IMR-90 (cell line): ENCODE data around the gene JKAMP. TPM values are rescaled to one million over a fixed set of nuclear protein-coding genes. Genes with fewer than 3 reads are reported as not detected.

Experiments
- ATAC-seq: fragments of 200-7000 bp; cut with Tn5 transposase; 2 replicates; pipeline ENCODE4 v1.9.1; 2020; ENCODE audit warnings: low read depth, mild to moderate bottlenecking, moderate library complexity
- BruUV-seq: library from RNA; stranded (reverse); fragments of 400-500 nt; replicated peaks from 2 replicates; lab custom pipeline; 2021; lab: Mats Ljungman, UMichigan
- CTCF ChIA-PET: fragments of 300-600 bp; formaldehyde crosslinking; extraction: SDS; loops from one replicate; lab custom pipeline; 2021; ENCODE audit warnings: antibody characterized with exemption; lab: Yijun Ruan, JAX
- POLR2A ChIA-PET: fragments of 300-600 bp; sonication (Branson Sonifier 250); formaldehyde crosslinking; loops from one replicate; lab custom pipeline; 2022; ENCODE audit warnings: antibody characterized with exemption; ENCODE audit not compliant: unreplicated experiment; lab: Charles Lee
- DNase-seq: peaks from one replicate; pipeline ENCODE4 v3.0.0; 2013
- H2AFZ ChIP-seq: replicated peaks from 2 replicates; pipeline ENCODE3; 2013; ENCODE audit warnings: low read length, mild to moderate bottlenecking; ENCODE audit not compliant: poor library complexity
- H2AK5ac ChIP-seq: 2 replicates; pipeline ENCODE4 v1.6.1; 2013; ENCODE audit warnings: low read depth, low read length, inconsistent platforms
- H2AK9ac ChIP-seq: replicated peaks from 2 replicates; pipeline ENCODE3; 2013; ENCODE audit warnings: mild to moderate bottlenecking, low read depth, low read length, moderate library complexity; ENCODE audit not compliant: poor library complexity
- H2BK120ac ChIP-seq: 2 replicates; pipeline ENCODE4 v1.6.1; 2013; ENCODE audit warnings: low read depth, low read length, inconsistent platforms
- H2BK15ac ChIP-seq: 3 replicates; pipeline ENCODE4 v1.6.1; 2013; ENCODE audit warnings: low read depth, low read length, inconsistent platforms
- H2BK20ac ChIP-seq: 2 replicates; pipeline ENCODE4 v1.6.1; 2013; ENCODE audit warnings: low read depth, mild to moderate bottlenecking, inconsistent platforms, low read length, moderate library complexity
- H2BK5ac ChIP-seq: 2 replicates; pipeline ENCODE4 v1.6.1; 2013; ENCODE audit warnings: mild to moderate bottlenecking, low read depth, low read length, inconsistent platforms; ENCODE audit not compliant: poor library complexity, severe bottlenecking
- H3K14ac ChIP-seq: replicated peaks from 2 replicates; pipeline ENCODE4 v1.6.1; 2013; ENCODE audit warnings: low read depth, low read length, inconsistent platforms
- H3K18ac ChIP-seq: 2 replicates; pipeline ENCODE4 v1.6.1; 2013; ENCODE audit warnings: low read depth, low read length, control low read depth
- H3K23ac ChIP-seq: 2 replicates; pipeline ENCODE4 v1.6.1; 2013; ENCODE audit warnings: low read depth, low read length, inconsistent platforms
- H3K27ac ChIP-seq: 2 replicates; pipeline ENCODE4 v1.5.1; 2013; ENCODE audit warnings: mild to moderate bottlenecking, control low read depth, low read length; ENCODE audit not compliant: insufficient read depth
- H3K27me3 ChIP-seq: 2 replicates; pipeline ENCODE4 v1.6.1; 2013; ENCODE audit warnings: low read length; ENCODE audit not compliant: control insufficient read depth, insufficient read depth
- H3K36me3 ChIP-seq: 2 replicates; pipeline ENCODE4 v1.6.1; 2013; ENCODE audit warnings: low read length, mixed read lengths; ENCODE audit not compliant: control insufficient read depth, insufficient read depth
- H3K4ac ChIP-seq: 2 replicates; pipeline ENCODE4 v1.6.1; 2013; ENCODE audit warnings: low read depth, low read length, inconsistent platforms
- H3K4me1 ChIP-seq: 2 replicates; pipeline ENCODE4 v1.6.1; 2013; ENCODE audit warnings: low read length, mixed read lengths; ENCODE audit not compliant: control insufficient read depth, insufficient read depth
- H3K4me2 ChIP-seq: 2 replicates; pipeline ENCODE4 v1.6.1; 2013; ENCODE audit warnings: low read depth, mild to moderate bottlenecking, control low read depth, low read length, moderate library complexity
- H3K4me3 ChIP-seq: 2 replicates; pipeline ENCODE4 v1.5.1; 2013; ENCODE audit warnings: low read depth, mild to moderate bottlenecking, control low read depth, low read length, moderate library complexity; ENCODE audit not compliant: insufficient read depth
- H3K56ac ChIP-seq: 2 replicates; pipeline ENCODE4 v1.6.1; 2013; ENCODE audit warnings: low read length, inconsistent platforms; ENCODE audit not compliant: insufficient read depth; ENCODE audit errors: extremely low read depth
- H3K79me1 ChIP-seq, 2 experiments: 2 replicates each; pipeline ENCODE4 v1.6.1; 2013; ENCODE audit warnings: low read length in 2 of 2, inconsistent platforms in 1 of 2, low read depth in 1 of 2
- H3K9ac ChIP-seq: 2 replicates; pipeline ENCODE4 v1.6.1; 2013; ENCODE audit warnings: low read depth, low read length, control low read depth
- H3K9me1 ChIP-seq: 2 replicates; pipeline ENCODE4 v1.6.1; 2013; ENCODE audit warnings: low read length, inconsistent platforms; ENCODE audit not compliant: insufficient read depth
- H3K9me3 ChIP-seq: 2 replicates; pipeline ENCODE4 v1.6.1; 2013; ENCODE audit warnings: low read length; ENCODE audit not compliant: control insufficient read depth, insufficient read depth
- H4K20me1 ChIP-seq: 2 replicates; pipeline ENCODE4 v1.6.1; 2013; ENCODE audit warnings: low read length, inconsistent platforms; ENCODE audit not compliant: insufficient read depth
- H4K5ac ChIP-seq: 2 replicates; pipeline ENCODE4 v1.6.1; 2013; ENCODE audit warnings: mild to moderate bottlenecking, low read depth, low read length, control low read depth
- H4K8ac ChIP-seq, 2 experiments: 2 replicates each; pipeline ENCODE4 v1.6.1; 2013; ENCODE audit warnings: low read depth in 2 of 2, low read length in 2 of 2, control low read depth in 1 of 2, inconsistent platforms in 1 of 2
- H4K91ac ChIP-seq: 2 replicates; pipeline ENCODE4 v1.6.1; 2013; ENCODE audit warnings: low read depth, low read length, inconsistent platforms; ENCODE audit not compliant: insufficient read depth
- BHLHE40 ChIP-seq: fragments of 150-350 bp; IDR thresholded peaks from 2 replicates; pipeline ENCODE4 v1.6.1; 2016; ENCODE audit warnings: mild to moderate bottlenecking, low read depth, low read length
- CEBPB ChIP-seq: IDR thresholded peaks from 2 replicates; pipeline ENCODE4 v1.6.1; 2012; ENCODE audit warnings: low read depth, low read length, improper control_type of control experiment
- CHD1 ChIP-seq: IDR thresholded peaks from 2 replicates; pipeline ENCODE4 v1.6.1; 2012; ENCODE audit warnings: low read depth, low read length, improper control_type of control experiment
- FOS ChIP-seq: fragments of 150-350 bp; IDR thresholded peaks from 2 replicates; pipeline ENCODE4 v1.6.1; 2016; ENCODE audit warnings: low read depth, low read length
- RCOR1 ChIP-seq: IDR thresholded peaks from 2 replicates; pipeline ENCODE4 v1.6.1; 2012; ENCODE audit warnings: mild to moderate bottlenecking, low read length, improper control_type of control experiment; ENCODE audit not compliant: insufficient replicate concordance
- USF2 ChIP-seq: fragments of 150-350 bp; IDR thresholded peaks from 2 replicates; pipeline ENCODE4 v1.6.1; 2017; ENCODE audit warnings: mild to moderate bottlenecking, antibody characterized with exemption, low read length, low read depth
- WGBS, 2 experiments: methylation state at CpG; one replicate each; pipeline versions ENCODE4 v1.1.5 to v1.1.7; 2013; ENCODE audit warnings: missing lambda C conversion rate in 2 of 2; ENCODE audit not compliant: insufficient read length in 1 of 2; ENCODE audit errors: extremely low coverage in 2 of 2; 5-methylcytosine and 5-hydroxymethylcytosine counted together
- dilution Hi-C: fragments of 300-500 bp; cut with HindIII; formaldehyde crosslinking; loops from one replicate; pipeline ENCODE4 v1.14.3; 2018; ENCODE audit warnings: low sequenced_read_pairs; ENCODE audit not compliant: unreplicated experiment
- in situ Hi-C: fragments of 300-500 bp; cut with MboI; formaldehyde crosslinking; loops from 3 replicates; pipeline ENCODE4 v1.14.3; 2019; ENCODE audit warnings: low sequenced_read_pairs, inconsistent platforms, mixed read lengths
- intact Hi-C: fragments of 100-400 bp; cut with micrococcal nuclease; formaldehyde crosslinking; loops from 2 replicates; pipeline ENCODE4 v1.10.0; 2022
- polyA plus RNA-seq, 3 experiments: library from polyadenylated mRNA; depleted of rRNA; stranded (reverse); fragments of >200 nt; gene quantifications; 2 replicates each; pipeline ENCODE4 v1.2.3, GENCODE V29; 2012; ENCODE audit warnings: low replicate concordance in 1 of 3
- total RNA-seq: library from RNA; depleted of rRNA; stranded (reverse); fragments of >200 nt; gene quantifications from 2 replicates; pipeline ENCODE4 v1.2.3, GENCODE V29; 2012

The JKAMP gene
- total and polyA plus RNA-seq, 2 of the 4 experiments (the other 2 are of a cell fraction), result 62.2 to 101 TPM

- TF ChIP-seq CEBPB (no peak), RCOR1 (no peak)
Observed at GRCh38 chr14:59464486-59465315, 19.6 kb upstream of the JKAMP start (continued).

- Histone ChIP-seq H4K8ac (peak within 1 kb of the TSS; percentile 15 to 62; a peak in 2 of 4 replicates), H3K4ac (peak within 1 kb of the TSS; percentile 64), H2AK9ac (peak within 1 kb of the TSS; percentile 89), H3K36me3 (peaks cover 22% of the 10 kb centered on the region), H4K20me1 (peaks cover 22% of the 10 kb centered on the region; the same call in 1 of the 2 replicates), H3K4me2 (peak within 1 kb of the TSS; percentile 74), H2AFZ (peak within 1 kb of the TSS; percentile 92), H2BK20ac (no peak within 1 kb of the TSS), H3K9me1 (peaks cover 10% of the 10 kb centered on the region), H2BK120ac (no peak within 1 kb of the TSS), H2BK15ac (no peak within 1 kb of the TSS), H4K91ac (no peak within 1 kb of the TSS; the same call in 1 of the 2 replicates), H3K9me3 (no peaks in the 10 kb centered on the region), H3K79me1 (peaks cover 18 to 23% of the 10 kb centered on the region in 2 experiments), H3K4me1 (peaks cover 6% of the 10 kb centered on the region), H3K4me3 (peak within 1 kb of the TSS; percentile 38), H3K23ac (peak within 1 kb of the TSS; percentile 31), H3K14ac (0 out of 2 replicates have a peak within 1 kb of the TSS, but pooled peaks have one; percentile 29), H2BK5ac (no peak within 1 kb of the TSS), H3K18ac (no peak within 1 kb of the TSS), H3K9ac (peak within 1 kb of the TSS; percentile 19; the same call in 1 of the 2 replicates), H3K27ac (peak within 1 kb of the TSS; percentile 24; the same call in 1 of the 2 replicates), H2AK5ac (peak within 1 kb of the TSS; percentile 56; the same call in 1 of the 2 replicates), H3K27me3 (no peaks in the 10 kb centered on the region), H4K5ac (no peak within 1 kb of the TSS), H3K56ac (no peak within 1 kb of the TSS)
- peak; percentile 13 for DNase-seq
- BruUV-seq, result no TSS peak
- in situ Hi-C loops, result loop anchor here (25.0 kb wide), 2 partner anchors 828 to 978 kb away; partner anchors contain the start of gene DACT1
- TF ChIP-seq BHLHE40 (no peak), CHD1 (no peak), RCOR1 (no peak), FOS (no peak), USF2 (no peak)
- intact Hi-C loops, result no loop called here
- dilution Hi-C loops, result no loop called here
- ChIA-PET POLR2A (no interaction called here), CTCF (no interaction called here)
- 28% methylated on average over 24 of the region's 40 CpGs; no CpG with 5 or more reads in 1 of the 2 experiments for WGBS, 2 experiments
- ATAC-seq, result peak; percentile 31
Observed at GRCh38 chr14:59465316-59466135, 18.8 kb upstream of the JKAMP start, which contains the start of gene GPR135. Gene GPR135 (minus strand): TSS chr14:59465380. CDS start chr14:59465226, 154 bp downstream.
